GM18517 (cell line): ENCODE measurements around the gene GPBAR1.

Source experiments
- ATAC-seq: cut with Tn5 transposase; IDR thresholded peaks from one replicate; pipeline ENCODE4 v1.9.1; 2021; ENCODE audit warnings: mild to moderate bottlenecking, moderate library complexity; ENCODE audit not compliant: unreplicated experiment

The GPBAR1 gene, protein sequence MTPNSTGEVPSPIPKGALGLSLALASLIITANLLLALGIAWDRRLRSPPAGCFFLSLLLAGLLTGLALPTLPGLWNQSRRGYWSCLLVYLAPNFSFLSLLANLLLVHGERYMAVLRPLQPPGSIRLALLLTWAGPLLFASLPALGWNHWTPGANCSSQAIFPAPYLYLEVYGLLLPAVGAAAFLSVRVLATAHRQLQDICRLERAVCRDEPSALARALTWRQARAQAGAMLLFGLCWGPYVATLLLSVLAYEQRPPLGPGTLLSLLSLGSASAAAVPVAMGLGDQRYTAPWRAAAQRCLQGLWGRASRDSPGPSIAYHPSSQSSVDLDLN

DNA sequence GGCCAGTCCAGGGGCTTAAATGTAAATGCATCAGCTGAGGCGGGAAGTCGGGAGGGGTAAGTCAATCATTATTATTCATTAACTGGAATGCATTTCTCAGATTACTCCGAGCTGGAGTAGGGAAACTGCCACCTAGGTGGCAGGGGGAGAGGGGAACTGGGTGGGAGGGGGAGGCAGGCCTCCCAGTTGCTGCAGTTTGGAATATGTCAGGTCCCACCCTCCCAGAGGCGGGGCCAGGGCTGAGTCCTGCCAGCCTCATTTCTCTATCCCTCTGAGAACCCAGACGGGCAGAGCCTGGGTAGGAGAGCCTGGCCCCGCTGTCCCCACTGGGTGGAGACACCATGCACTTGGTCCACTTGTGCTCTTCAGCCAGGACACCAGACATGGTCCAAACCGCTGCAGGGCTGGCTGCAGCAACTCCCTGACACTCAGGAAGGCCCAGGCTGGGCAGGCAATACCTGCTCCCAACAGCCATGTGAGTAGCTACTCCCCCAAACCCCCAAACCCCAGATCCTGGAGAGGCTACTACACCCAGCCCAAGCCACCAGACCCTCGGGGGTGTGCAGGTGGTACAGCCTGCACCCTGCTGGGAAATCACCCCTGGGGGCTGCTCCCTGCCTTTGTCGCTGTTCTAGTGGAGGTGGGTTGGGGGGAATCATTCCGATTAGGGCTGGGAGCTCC lies at the start of gene GPBAR1:
GPBAR1 (plus strand) TSS at position 274 of the 681 bp plus-strand sequence. CDS start 1,710 bp downstream, outside the sequence.
- no peak for ATAC-seq

DNA sequence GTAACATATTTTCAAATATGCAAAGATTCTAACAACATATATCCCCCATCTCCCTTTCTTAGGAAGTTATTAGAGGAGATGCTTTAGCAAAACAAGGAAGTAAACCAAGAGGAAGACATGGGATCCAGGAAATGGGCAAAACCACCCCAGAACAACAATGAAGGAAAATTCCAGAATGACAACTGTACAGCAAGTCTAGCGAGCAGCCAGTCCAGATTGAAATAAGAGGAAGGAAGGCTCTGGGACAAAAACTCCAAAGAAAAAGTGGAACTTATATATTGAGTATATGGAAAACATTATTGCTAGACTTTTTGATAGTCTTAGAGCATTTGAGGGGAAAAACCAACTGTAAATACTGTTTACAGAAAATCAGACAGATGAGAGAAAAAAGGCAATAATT lies 46.7 kb upstream of the GPBAR1 start:
- no peak for ATAC-seq

DNA sequence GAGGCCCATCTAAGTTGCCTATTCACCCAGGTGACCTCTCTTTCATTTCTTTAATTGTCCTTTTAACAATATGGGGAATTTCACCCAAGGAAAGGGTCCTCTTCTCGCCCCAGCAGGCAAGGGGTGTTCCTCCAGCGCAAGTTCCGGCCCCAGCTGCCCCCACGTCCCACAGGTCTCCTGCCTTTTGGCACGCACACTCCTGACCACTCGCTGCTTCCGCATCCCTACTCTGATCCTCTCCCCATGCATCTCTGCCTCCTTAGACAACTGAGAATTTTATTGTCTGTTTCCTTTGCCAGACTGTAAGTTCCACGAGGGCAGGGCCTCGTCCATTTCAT lies 44.5 kb upstream of the GPBAR1 start:
- no peak for ATAC-seq

DNA sequence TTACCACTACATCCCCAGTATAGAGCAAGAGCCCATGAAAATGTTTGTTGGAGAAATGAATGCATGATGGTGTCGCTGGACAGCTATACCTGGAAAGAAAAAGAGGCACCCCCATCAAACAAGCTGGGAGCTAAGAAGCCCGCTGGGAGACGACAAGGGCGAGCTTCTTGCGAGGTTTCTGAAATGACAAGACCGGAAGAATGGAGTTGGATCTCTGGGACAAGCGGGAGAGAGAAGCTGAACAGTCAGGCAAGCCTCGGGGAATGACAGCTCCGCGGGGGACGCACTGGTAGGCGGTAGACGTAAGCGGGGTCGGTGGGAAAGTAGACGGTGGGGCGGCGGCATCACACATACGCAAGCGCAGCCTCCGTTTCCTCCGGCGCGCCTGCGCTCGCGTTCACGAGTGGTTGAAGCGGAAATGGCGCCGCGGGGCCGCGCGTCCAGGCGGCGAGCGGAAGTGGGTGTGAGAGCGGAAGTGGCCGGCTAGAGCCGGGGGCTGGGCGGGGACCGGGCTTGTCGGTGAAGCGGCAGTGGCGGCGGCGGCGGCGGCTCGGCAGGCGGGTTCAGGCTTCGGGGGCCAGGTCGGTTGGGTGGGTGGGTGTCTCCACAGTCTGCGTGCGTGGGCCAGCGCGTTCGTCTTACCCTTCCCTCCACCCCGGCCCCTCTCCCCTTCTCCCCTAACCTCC lies 44.0 kb upstream of the GPBAR1 start, which contains the start of gene ARPC2:
ARPC2 (plus strand) TSS at position 516 of the 686 bp plus-strand sequence. CDS start 282 bp downstream, outside the sequence.
- ATAC-seq: peak; percentile 66

DNA sequence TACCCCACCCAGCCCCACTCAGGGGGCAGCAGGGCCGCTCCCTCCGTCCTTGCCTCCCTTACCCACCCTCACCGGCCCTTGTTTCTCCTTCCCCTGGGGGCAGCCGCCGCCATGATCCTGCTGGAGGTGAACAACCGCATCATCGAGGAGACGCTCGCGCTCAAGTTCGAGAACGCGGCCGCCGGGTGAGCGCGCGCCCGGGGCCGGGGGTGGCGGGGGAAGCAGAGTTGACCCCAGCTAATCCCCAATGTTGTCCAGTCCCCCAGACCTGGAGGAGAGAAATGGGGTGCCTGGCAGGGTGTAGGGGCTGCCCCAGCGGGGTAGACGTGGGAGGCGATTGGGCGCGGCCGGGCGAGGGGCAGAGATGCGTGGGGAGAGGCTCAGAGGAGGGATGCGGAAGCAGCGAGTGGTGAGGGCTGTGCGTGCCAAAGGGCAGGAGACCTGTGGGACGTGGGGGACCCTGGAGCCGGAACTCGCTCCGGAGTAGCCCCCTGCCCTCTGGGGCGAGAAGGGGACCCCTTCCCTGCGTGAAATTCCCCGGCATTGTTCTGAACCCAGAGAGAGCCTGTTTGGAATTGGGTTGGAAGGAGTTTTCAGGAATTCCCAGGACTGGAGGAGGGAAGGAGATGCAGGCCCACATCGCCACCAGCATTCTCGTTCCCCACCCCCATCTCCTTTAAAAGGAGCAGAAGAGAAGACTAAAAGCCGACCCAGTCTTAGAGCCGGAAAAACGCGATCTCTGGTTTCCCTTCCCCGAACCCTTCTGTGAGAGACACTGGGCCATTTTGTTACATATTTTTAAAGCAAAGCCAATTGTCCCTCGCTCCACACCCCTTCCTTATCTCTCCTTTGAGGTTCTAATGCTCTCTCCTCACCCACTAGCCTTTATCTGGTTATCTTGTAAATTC lies 43.2 kb upstream of the GPBAR1 start:
- peak; percentile 30 for ATAC-seq

DNA sequence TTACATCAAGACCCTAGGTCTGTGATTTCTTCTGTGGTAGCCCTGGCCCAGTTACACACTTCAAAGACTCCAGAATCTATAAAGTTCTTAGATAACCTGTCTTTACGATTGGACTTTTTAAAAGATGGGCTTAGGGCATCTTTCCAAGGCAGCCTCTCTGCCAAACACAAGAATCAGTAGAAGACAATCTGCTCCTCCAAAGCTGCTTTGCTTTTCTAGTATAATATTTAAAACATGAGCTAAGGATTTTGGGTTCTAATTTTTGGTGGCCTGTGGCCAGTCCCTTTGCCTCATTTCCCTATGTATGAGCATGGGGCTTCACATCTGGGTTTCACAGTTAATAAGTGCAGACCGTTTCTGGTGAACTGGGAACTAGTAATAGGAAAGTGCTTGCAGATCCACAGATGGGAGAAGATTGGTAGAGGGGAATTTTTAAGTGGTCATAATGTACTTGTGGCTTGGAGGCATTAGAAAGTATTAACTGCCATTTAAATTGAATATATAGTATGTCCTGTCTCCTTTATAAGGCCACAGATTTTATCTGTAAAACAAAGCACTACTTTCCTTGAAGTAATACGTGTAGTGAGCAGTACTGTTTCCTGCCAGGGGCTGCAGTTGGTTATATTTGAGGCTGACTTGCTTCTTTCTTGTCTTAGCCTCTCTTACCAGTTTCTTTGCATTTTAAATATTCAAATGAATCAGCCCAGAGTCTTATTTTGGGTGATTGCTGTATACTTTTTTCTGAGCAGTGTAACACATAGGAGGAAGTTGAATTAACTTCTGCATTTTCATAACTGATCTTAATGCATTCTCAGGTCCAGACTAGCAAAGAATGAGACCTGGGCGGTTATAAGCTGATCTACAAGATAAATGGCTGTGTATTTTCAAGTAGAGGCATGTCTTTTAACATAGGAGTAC lies 42.3 kb upstream of the GPBAR1 start:
- ATAC-seq: peak; percentile 55

DNA sequence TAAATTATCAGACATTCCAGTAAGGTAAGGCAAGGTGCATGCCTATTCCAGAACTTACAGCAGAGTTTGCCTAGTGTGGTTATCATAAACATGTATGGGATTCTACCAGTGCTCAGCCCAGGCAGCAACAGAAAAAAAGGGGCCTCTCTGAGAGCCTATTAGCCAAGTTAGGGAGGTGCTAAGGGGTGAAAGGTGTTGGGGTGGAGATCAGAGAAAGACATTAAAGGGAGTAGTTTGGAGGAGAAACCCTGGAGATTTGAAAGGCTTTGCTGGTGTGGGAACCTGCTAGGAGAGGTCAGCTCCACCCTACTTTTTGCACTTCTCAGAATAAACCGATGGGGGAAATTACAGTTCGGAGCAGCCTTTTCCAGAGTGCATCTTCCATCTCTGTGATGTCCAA lies 40.9 kb upstream of the GPBAR1 start:
- no peak for ATAC-seq

DNA sequence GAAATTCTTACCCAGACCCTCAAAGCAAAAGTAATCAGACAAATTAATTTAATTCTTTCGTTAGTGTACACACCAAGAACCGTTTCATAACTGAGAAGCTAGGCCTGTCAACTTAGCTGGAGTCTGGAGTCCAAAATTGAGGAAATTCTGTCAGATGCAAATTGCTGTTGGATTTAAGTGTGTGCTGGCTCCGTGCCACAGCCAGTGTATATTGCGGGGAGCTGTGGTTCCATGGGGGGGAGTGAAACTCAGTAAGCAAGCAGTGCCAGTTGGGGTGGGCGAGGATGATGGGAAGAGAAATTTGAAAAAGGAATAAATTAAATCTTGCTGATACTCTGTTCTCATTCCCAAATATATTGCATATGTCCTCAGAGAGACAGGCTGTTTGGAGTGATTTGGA lies 39.8 kb upstream of the GPBAR1 start:
- no peak for ATAC-seq

DNA sequence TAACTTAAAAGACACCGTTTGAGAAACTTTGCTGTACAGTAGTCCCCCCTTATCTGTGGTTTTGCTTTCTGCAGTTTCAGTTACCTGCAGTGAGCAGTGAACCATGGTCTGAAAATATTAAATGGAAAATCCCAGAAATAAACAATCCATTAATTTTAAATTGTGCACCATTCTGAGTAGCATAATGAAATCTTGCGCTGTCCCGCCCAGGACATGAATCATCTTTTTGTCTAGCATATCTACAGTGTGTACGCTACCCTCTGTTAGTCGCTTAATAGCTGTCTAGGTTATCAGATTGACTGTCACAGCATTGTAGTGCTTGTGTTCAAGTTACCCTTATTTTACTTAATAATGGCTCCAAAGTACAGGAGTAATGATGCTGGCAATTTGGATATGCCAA lies 37.8 kb upstream of the GPBAR1 start:
- no peak for ATAC-seq

DNA sequence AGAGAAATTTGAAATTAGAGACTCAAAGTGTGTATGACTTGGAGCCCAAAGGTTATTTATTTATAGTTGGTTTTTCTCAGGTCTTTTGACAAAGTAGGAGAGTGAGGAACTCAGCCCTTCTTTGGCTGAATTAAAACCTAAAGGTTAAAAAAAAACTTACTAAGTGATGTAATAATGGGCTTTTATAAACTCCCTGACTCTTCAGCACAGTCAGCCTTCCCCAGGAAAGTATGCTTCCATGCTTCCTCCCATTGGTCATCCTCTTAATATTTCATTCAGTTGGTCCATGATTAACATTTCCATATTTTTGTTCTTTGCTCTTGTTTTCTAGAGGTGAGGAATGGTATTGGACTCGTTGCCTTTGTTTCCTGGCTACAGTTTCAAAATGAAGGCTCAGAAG lies 36.6 kb upstream of the GPBAR1 start:
- no peak for ATAC-seq

DNA sequence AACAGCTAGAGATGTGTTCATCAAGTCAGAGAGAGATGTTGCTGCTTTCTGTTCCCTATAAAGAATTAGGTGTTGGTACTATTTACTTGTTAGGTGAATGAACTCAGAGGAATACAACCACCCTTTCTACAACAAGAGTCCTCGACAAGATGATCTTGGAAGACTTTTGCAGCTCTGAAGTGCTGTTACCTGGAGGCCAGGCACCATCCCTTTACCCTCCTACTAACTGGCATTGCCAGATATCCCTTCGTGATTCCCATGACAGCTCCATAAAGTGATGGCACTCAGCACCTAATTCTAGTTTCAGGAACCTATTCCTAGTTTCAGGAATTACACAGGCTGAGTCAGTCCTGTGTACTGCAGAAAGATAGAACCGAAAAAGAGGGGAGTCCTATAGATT lies 33.9 kb upstream of the GPBAR1 start:
- ATAC-seq: no peak

DNA sequence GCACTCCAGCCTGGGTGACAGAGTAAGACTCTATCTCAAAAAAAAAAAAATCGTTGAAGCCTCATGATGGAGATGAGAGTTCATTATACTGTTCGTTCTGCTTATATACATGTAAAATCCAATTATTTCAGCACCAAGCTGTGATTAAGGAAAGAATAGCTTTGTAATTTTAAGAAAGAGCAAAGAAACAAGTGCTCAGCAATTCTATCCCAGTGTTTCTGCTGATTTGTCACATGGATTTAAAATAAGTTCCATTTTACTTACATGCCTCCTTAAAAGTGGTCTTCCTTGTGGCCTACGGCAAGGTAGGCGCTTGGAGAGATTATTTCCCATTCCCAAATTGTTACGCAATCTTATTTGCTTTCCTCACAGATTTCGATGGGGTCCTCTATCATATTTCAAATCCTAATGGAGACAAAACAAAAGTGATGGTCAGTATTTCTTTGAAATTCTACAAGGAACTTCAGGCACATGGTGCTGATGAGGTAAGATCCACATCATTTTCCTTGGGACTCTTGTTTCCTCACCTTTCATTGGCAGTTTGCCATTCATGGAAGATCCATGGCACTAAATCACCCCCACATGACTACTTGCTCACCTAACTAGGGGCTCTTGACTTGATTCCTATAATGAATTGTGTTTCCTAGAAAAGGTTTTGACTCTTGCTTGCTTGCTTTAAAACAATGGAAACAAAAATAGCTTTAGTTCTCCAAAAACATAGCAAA lies 32.3 kb upstream of the GPBAR1 start:
- ATAC-seq: no peak

DNA sequence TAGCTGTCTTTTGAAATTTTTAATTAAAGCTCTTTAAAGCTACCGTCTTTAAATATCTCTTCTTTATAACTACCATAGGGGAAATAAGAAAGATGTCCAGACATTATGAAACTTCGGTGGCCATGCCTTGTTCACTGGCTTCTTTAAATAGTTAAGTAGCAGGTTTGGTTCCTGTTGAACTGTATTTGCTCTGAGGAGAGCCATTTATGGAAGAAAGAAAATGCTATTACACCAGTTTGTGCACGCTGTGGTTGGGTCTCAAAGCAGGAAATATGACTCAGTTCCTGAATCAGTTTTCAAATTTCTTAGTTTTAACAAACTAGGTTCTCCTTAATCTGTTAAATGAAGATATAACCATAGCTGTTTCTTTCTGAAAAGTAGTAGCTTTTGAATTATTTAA lies 31.6 kb upstream of the GPBAR1 start:
- peak; percentile 86 for ATAC-seq

DNA sequence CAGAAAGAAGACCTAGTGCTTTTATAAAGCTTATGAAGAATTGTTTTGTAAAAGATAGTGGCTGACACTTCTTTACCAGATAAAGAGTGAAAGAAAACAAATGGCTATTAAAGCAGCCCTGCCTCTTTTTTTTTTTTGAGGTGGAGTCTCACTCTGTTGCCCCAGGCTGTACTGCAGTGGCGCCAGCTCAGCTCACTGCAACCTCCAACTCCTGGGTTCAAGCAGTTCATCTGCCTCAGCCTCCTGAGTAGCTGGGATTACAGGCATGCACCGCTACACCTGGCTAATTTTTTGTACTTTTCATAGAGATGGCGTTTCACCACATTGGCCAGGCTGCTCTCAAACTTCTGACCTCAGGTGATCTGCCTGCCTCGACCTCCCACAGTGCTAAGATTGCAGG lies 31.0 kb upstream of the GPBAR1 start:
- no peak for ATAC-seq

DNA sequence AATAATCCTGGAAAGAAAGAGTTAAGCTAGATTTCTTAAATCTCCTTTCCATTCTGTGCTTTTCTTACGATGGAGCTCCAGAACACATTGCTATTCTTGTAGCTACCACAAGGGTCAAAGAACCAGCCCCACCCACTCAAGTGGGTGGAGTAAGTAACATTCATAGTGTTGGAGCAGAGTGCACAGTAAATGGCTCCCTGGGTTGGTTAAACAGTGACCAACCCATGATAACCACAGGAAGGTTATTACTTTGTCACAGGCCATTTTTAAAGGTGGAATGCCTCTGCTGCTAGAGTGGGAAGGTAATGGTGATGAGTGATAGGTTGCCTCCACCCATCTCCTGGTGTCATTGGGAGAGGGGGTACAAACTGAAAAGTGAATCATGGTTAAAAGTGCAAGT lies 29.9 kb upstream of the GPBAR1 start:
- ATAC-seq: peak; percentile 61

DNA sequence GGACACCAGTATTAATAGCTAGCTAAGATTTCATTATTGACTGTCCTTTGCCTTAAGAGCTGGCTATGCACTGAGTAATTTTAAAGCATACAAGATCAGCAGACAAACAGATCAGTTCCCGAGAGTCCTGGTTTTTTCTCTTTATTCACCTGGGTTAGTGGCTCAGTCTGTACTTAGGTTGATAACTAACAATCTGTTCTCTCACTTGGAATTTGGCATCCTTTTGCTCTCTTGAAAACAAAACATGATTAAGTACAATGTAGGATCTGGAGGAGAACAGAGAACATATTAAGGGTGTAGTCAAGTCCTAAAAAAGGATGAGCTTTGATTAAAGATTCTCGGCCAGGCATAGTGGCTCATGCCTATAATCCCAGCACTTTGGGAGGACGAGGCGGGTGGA lies 27.3 kb upstream of the GPBAR1 start:
- no peak for ATAC-seq

DNA sequence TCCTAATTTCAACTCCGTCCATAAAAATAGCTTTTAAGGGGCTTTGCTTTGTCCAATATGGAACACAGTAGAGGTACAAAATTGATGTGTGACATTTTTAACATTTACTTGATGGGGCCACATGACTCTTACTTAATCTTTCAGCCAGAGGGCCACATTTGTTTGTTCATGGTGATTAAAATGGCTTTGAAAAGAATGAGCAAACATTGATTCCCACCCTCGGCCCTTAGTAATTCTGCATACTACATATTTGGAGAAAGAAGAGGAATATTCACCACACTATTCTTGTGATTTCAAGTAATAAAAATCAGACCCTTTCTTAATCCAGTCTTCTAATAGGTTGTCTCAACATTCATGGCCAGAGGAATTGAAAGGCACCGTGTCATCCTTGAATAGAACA lies 26.3 kb upstream of the GPBAR1 start:
- no peak for ATAC-seq

DNA sequence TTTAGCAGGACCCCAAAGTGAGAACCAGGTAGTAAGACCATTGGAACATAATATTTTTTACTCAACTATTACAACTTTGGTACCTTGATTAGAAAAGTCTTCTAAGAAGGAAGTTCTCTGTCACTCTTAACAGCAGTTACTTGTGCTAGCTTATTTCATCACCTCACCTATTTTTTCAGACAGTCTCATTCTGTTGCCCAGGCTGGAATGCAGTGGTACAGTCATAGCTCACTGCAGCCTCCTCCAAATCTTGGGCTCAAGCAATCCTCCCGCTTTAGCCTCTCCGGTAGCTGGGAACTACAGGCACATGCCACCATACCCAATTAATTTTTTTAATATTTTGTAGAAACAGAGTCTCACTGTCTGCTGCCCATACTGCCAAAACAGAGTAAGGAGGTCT lies 25.8 kb upstream of the GPBAR1 start:
- no peak for ATAC-seq

DNA sequence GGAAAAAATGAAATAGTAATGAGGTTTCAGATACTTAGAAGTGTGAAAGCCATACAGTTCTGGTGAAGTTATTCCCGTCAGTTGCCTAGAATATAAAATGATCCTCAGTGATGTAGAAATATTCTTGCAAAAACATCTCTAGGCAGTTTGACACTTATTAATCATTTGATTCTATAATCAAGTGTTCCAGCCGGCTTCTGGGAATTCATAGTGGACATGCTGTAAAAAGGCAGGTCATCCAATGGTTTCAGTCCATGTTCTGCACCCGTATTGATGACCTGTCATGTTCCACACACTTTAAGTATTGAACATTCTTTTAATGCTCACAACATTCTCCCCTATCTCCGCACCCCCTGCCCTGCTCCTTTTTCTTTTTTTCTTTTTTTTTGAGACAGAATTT lies 24.0 kb upstream of the GPBAR1 start:
- ATAC-seq: no peak
